CD14-positive monocyte (primary cell): ENCODE data around the gene NR2E1. TPM values are rescaled to one million over a fixed set of nuclear protein-coding genes. Genes with fewer than 3 reads are reported as not detected.

Experiments
- DNase-seq, 3 donors: peaks; one replicate each; pipeline ENCODE4 v3.0.0-alpha.2; 2011 to 2022
- H2AFZ ChIP-seq: 2 replicates; pipeline ENCODE4 v1.6.0; 2012; ENCODE audit warnings: mild to moderate bottlenecking, low read depth, low read length, inconsistent platforms; ENCODE audit not compliant: insufficient read depth, poor library complexity, severe bottlenecking
- H3K27ac ChIP-seq, 2 donors: 1 replicate in 1 of 2; 2 replicates in 1 of 2; pipeline ENCODE4 v1.5.1; 2012 to 2013; ENCODE audit warnings: low read length in 2 of 2, control low read depth in 1 of 2, inconsistent platforms in 1 of 2, low read depth in 1 of 2, mild to moderate bottlenecking in 1 of 2
- H3K27me3 ChIP-seq, 2 donors: one replicate each; pipeline versions ENCODE4 v1.6.0 to v1.6.1; 2011 to 2013; ENCODE audit warnings: low read length in 2 of 2; ENCODE audit not compliant: control insufficient read depth in 2 of 2, insufficient read depth in 2 of 2
- H3K36me3 ChIP-seq, 2 donors: replicated peaks in 1 of 2; 1 replicate in 1 of 2; 2 replicates in 1 of 2; pipeline versions ENCODE4 v1.5.1 to v1.6.1; 2012 to 2013; ENCODE audit warnings: low read length in 2 of 2, control low read depth in 1 of 2, inconsistent platforms in 1 of 2, mild to moderate bottlenecking in 1 of 2; ENCODE audit not compliant: insufficient read depth in 2 of 2, control insufficient read depth in 1 of 2
- H3K4me1 ChIP-seq, 2 donors: 1 replicate in 1 of 2; 2 replicates in 1 of 2; pipeline versions ENCODE4 v1.5.1 to v1.6.1; 2012 to 2013; ENCODE audit warnings: low read length in 2 of 2, control low read depth in 1 of 2, inconsistent platforms in 1 of 2, mild to moderate bottlenecking in 1 of 2, moderate library complexity in 1 of 2; ENCODE audit not compliant: insufficient read depth in 2 of 2, control insufficient read depth in 1 of 2
- H3K4me2 ChIP-seq: replicated peaks from 2 replicates; pipeline ENCODE3; 2012; ENCODE audit warnings: low read length, moderate library complexity, mild to moderate bottlenecking; ENCODE audit not compliant: poor library complexity, severe bottlenecking; ENCODE audit errors: extremely low read depth
- H3K4me3 ChIP-seq, 3 experiments: fragments of 200-600 bp in 1 of 3; sonication (generic) in 1 of 3; replicated peaks in 1 of 3; 1 replicate in 2 of 3; 2 replicates in 1 of 3; pipeline ENCODE4 v1.5.1; 2011 to 2013; ENCODE audit warnings: low read length in 3 of 3, mild to moderate bottlenecking in 3 of 3, control low read depth in 2 of 3, low read depth in 2 of 3, inconsistent platforms in 1 of 3, moderate library complexity in 1 of 3
- H3K79me2 ChIP-seq: 2 replicates; pipeline ENCODE4 v1.6.0; 2012; ENCODE audit warnings: mild to moderate bottlenecking, control low read depth, inconsistent platforms, low read length, moderate library complexity; ENCODE audit not compliant: insufficient read depth
- H3K9ac ChIP-seq: 2 replicates; pipeline ENCODE4 v1.6.0; 2017; ENCODE audit warnings: low read length, mild to moderate bottlenecking; ENCODE audit not compliant: insufficient read depth, poor library complexity, severe bottlenecking
- H3K9me3 ChIP-seq, 2 donors: replicated peaks in 1 of 2; 1 replicate in 1 of 2; 2 replicates in 1 of 2; pipeline versions ENCODE4 v1.5.1 to v1.6.1; 2012 to 2013; ENCODE audit warnings: low read length in 2 of 2, control low read depth in 1 of 2; ENCODE audit not compliant: control insufficient read depth in 1 of 2, insufficient read depth in 1 of 2
- H4K20me1 ChIP-seq: 2 replicates; pipeline ENCODE4 v1.6.0; 2012; ENCODE audit warnings: mild to moderate bottlenecking, low read length, control low read depth, moderate library complexity; ENCODE audit not compliant: insufficient read depth
- H3K27ac Mint-ChIP-seq, 7 donors: one replicate each; pipeline ENCODE4 v1.8.0; 2020; ENCODE audit warnings: mild to moderate bottlenecking in 7 of 7, mixed read lengths in 7 of 7, moderate library complexity in 6 of 7, inconsistent platforms in 2 of 7
- H3K27me3 Mint-ChIP-seq, 3 donors: one replicate each; pipeline ENCODE4 v1.8.0; 2021 to 2022; ENCODE audit warnings: low read depth in 3 of 3, mild to moderate bottlenecking in 3 of 3, mixed read lengths in 3 of 3, moderate library complexity in 3 of 3, inconsistent platforms in 1 of 3
- H3K36me3 Mint-ChIP-seq, 2 donors: one replicate each; pipeline ENCODE4 v1.8.0; 2020; ENCODE audit warnings: mixed read lengths in 2 of 2, inconsistent platforms in 1 of 2, mild to moderate bottlenecking in 1 of 2
- H3K4me1 Mint-ChIP-seq: one replicate; pipeline ENCODE4 v1.8.0; 2020; ENCODE audit warnings: mild to moderate bottlenecking, mixed read lengths
- H3K4me3 Mint-ChIP-seq, 2 donors: one replicate each; pipeline ENCODE4 v1.8.0; 2020; ENCODE audit warnings: mild to moderate bottlenecking in 2 of 2, mixed read lengths in 2 of 2, moderate library complexity in 1 of 2
- H3K9me3 Mint-ChIP-seq, 7 donors: one replicate each; pipeline ENCODE4 v1.8.0; 2020 to 2022; ENCODE audit warnings: mixed read lengths in 7 of 7, mild to moderate bottlenecking in 6 of 7, moderate library complexity in 6 of 7, inconsistent platforms in 2 of 7
- WGBS: methylation state at CpG from one replicate; pipeline ENCODE4 v1.1.5; 2013; ENCODE audit warnings: missing lambda C conversion rate; ENCODE audit not compliant: insufficient coverage; 5-methylcytosine and 5-hydroxymethylcytosine counted together
- intact Hi-C, 2 donors: fragments of 100-400 bp; cut with micrococcal nuclease; formaldehyde crosslinking; loops; one replicate each; pipeline versions ENCODE4 v1.15.0 to v1.15.1; 2023
- polyA plus RNA-seq, 3 donors: library from polyadenylated mRNA; depleted of rRNA in 1 of 3; unstranded in 2 of 3; stranded (reverse) in 1 of 3; fragments of 300-500 nt in 2 of 3; fragments of >200 nt in 1 of 3; fragmentation: Illumina TruSeq in 2 of 3; gene quantifications; 1 replicate in 2 of 3; 2 replicates in 1 of 3; pipeline ENCODE4 v1.2.3, GENCODE V29; 2012 to 2021
- TF ChIP-seq, protein P1 (sequence below): fragments of 200-600 bp; IDR thresholded peaks from one replicate; pipeline ENCODE4 v1.8.0; 2022; ENCODE audit warnings: antibody characterized with exemption, mild to moderate bottlenecking

Gene NR2E1
- polyA plus RNA-seq, 3 donors: not detected

DNA sequence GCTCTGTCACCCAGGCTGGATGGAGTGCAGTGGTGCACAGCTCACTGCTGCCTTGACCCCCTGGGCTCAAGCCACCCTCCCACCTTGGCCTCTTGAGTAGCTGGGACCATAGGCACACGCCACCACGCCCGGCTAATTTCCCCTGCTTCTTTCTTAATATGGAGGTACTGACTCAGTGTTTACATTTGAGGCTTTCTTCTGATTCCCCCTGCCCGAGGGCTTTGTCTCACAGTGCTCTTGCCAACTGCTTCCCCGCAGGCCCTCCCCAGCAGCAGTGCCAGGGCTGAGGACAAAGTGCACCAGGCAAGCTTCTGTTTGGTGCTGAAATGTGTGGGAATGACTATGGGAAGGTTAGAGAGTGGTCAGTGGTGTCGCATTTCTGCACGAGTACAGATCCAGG is 34.8 kb downstream of the NR2E1 start:
- intact Hi-C loops: no loop called here
- Mint-ChIP-seq H3K4me1 (no peaks in the 10 kb centered on the region), H3K27me3 (peaks cover 0 to 1% (median 1%) of the 10 kb centered on the region in 3 donors), H3K27ac (no peak overlapping the region), H3K36me3 (peaks cover 19 to 26% of the 10 kb centered on the region in 2 donors), H3K4me3 (no peak overlapping the region), H3K9me3 (no peaks in the 10 kb centered on the region)
- Histone ChIP-seq H2AFZ (no peak overlapping the region), H3K4me1 (no peaks in the 10 kb centered on the region), H3K79me2 (no peaks in the 10 kb centered on the region), H3K9ac (no peak overlapping the region), H3K4me3 (no peak overlapping the region), H3K4me2 (no peak overlapping the region), H3K27me3 (no peaks in the 10 kb centered on the region), H3K36me3 (peaks cover 0 to 23% of the 10 kb centered on the region in 2 donors), H3K27ac (no peak overlapping the region), H3K9me3 (no peaks in the 10 kb centered on the region), H4K20me1 (no peaks in the 10 kb centered on the region)
- WGBS: 90% methylated on average over 2 of the region's 7 CpGs
- TF ChIP-seq, protein P1, sequence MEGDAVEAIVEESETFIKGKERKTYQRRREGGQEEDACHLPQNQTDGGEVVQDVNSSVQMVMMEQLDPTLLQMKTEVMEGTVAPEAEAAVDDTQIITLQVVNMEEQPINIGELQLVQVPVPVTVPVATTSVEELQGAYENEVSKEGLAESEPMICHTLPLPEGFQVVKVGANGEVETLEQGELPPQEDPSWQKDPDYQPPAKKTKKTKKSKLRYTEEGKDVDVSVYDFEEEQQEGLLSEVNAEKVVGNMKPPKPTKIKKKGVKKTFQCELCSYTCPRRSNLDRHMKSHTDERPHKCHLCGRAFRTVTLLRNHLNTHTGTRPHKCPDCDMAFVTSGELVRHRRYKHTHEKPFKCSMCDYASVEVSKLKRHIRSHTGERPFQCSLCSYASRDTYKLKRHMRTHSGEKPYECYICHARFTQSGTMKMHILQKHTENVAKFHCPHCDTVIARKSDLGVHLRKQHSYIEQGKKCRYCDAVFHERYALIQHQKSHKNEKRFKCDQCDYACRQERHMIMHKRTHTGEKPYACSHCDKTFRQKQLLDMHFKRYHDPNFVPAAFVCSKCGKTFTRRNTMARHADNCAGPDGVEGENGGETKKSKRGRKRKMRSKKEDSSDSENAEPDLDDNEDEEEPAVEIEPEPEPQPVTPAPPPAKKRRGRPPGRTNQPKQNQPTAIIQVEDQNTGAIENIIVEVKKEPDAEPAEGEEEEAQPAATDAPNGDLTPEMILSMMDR: no peak
- no peak for DNase-seq

DNA sequence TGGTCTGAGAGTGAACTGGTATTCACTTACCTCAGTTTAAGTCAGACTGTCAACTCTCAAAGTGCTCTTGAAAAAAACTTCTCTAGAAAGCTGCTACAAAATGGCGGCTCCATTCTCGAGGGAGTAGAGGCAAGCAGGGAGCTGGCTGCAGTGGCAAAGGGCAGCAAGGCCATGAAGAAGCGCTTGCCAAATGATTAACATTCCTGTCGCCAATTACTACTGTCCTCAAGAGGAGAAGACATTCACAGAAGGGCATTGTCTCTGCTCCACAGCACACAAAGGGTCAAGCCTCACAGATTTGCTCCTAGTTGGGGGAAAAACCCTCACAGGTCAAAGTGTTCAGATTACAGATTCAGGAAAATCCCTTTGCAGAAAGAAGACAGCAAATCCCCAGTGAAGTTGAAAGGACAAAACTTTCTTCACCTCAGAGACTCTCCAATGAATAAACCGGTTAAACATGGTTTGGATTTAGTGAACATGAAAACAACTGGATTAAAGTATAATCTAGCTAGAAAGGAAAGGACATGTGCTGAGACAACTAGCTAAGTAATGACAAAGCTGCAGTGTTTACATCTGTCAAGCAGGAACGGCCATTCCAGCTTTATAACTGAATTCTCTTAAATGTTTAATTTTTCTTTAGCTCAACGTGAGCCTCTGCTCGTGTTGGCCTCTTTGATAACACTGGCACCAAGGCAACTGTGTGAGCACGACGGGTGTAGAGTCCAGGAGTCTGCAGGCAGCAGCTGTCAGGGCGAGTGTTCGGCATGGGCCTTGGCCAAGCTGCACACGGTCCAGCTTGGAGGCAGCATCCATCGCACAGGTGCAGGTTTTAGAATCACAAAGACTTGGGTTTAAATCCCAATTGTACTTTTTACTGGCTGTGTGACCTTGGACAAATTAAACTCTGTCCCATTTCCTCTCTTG is 37.6 kb downstream of the NR2E1 start:
- no peaks in the 10 kb centered on the region for H3K79me2 ChIP-seq
- Mint-ChIP-seq H3K9me3 (no peaks in the 10 kb centered on the region), H3K4me3 (no peak overlapping the region), H3K36me3 (peaks cover 34 to 48% of the 10 kb centered on the region in 2 donors), H3K4me1 (no peaks in the 10 kb centered on the region), H3K27ac (peak overlapping the region in 1 of 7 donors; percentile 57), H3K27me3 (peaks cover 0 to 1% (median 0%) of the 10 kb centered on the region in 3 donors)
- no peak overlapping the region for H3K4me2 ChIP-seq
- H3K4me1 ChIP-seq: no peaks in the 10 kb centered on the region
- no peak overlapping the region for H2AFZ ChIP-seq
- no peaks in the 10 kb centered on the region for H3K9me3 ChIP-seq
- H3K4me3 ChIP-seq: no peak overlapping the region
- intact Hi-C loops: no loop called here
- TF ChIP-seq, protein P1: no peak
- H3K36me3 ChIP-seq: peaks cover 3 to 47% of the 10 kb centered on the region in 2 donors
- no peak overlapping the region for H3K27ac ChIP-seq
- WGBS: 97% methylated on average over 8 of the region's 14 CpGs
- DNase-seq: no peak
- H3K27me3 ChIP-seq: no peaks in the 10 kb centered on the region
- peaks cover 3% of the 10 kb centered on the region for H4K20me1 ChIP-seq
- H3K9ac ChIP-seq: no peak overlapping the region
